Activated CD8-positive, alpha-beta memory T cell treated with anti-CD3 and anti-CD28 coated beads for 36 hours (primary cell): ENCODE measurements around the gene HEMK1. TPM values are rescaled to one million over a fixed set of nuclear protein-coding genes. Genes with fewer than 3 reads are reported as not detected.

Experiments
- CTCF ChIA-PET: fragments of 350-600 bp; sonication (Branson Sonifier 250); formaldehyde crosslinking; loops from one replicate; lab custom pipeline; 2021; ENCODE audit warnings: antibody characterized with exemption; lab: Charles Lee
- POLR2A ChIA-PET: fragments of 350-600 bp; sonication (Branson Sonifier 250); formaldehyde crosslinking; loops from one replicate; lab custom pipeline; 2021; ENCODE audit warnings: antibody characterized with exemption; lab: Charles Lee
- total RNA-seq, 2 experiments: library from RNA; stranded (reverse); gene quantifications; one replicate each; pipeline ENCODE4 v1.2.3, GENCODE V29; 2021

HEMK1 gene
- total RNA-seq, 2 experiments from 2014 or later, result 58.6 to 59.7 TPM

- ChIA-PET POLR2A (no interaction called here), CTCF (interaction anchor here (2.6 to 3.2 kb wide), 2 partner anchors 10 to 14 kb away, joined by 7 to 22 read pairs; partner anchors contain the start of gene MAPKAPK3)
These were observed 58.2 kb downstream of the HEMK1 start for GRCh38 chr3:50627407-50628051.

GRCh38 chr3:50628601-50629000, 59.3 kb downstream of the HEMK1 start:
- POLR2A ChIA-PET, result no interaction called here
- CTCF ChIA-PET, result interaction anchor here (1.1 to 3.2 kb wide), 5 partner anchors 11 to 743 kb away, joined by 3 to 22 read pairs (median 4); partner anchors contain the start of gene MAPKAPK3

- CTCF ChIA-PET, result interaction anchor here (2.9 kb wide), 1 partner anchor 15 kb away, joined by 21 read pairs; the partner anchor contains the start of gene MAPKAPK3
- POLR2A ChIA-PET, result no interaction called here
These were observed 61.1 kb downstream of the HEMK1 start for GRCh38 chr3:50630394-50630793.

- POLR2A ChIA-PET, result interaction anchor here (0.8 kb wide), 1 partner anchor 39 kb away, joined by 6 read pairs; no protein-coding TSS in a partner anchor
- CTCF ChIA-PET, result interaction anchor here (0.9 to 2.9 kb wide), 2 partner anchors 12 to 15 kb away, joined by 4 to 21 read pairs; partner anchors contain the start of gene MAPKAPK3
These were observed 61.6 kb downstream of the HEMK1 start for GRCh38 chr3:50630877-50631276.

GRCh38 chr3:50632450-50632849, 63.1 kb downstream of the HEMK1 start:
- POLR2A ChIA-PET, result interaction anchor here (0.5 to 1.0 kb wide), 3 partner anchors 9 to 304 kb away, joined by 4 to 6 read pairs (median 5); no protein-coding TSS in a partner anchor
- CTCF ChIA-PET, result interaction anchor here (0.6 to 2.9 kb wide), 4 partner anchors 8 to 90 kb away, joined by 3 to 21 read pairs (median 5); partner anchors contain the start of gene MAPKAPK3

GRCh38 chr3:50633230-50633790, 64.0 kb downstream of the HEMK1 start:
- ChIA-PET CTCF (interaction anchor here (1.0 to 2.9 kb wide), 4 partner anchors 10 to 20 kb away, joined by 5 to 21 read pairs (median 6); partner anchors contain the start of gene MAPKAPK3), POLR2A (interaction anchor here (1.0 kb wide), 2 partner anchors 10 to 25 kb away, joined by 4 to 5 read pairs; no protein-coding TSS in a partner anchor)

GRCh38 chr3:50635066-50635465, 65.7 kb downstream of the HEMK1 start:
- CTCF ChIA-PET, result interaction anchor here (0.7 to 1.9 kb wide), 2 partner anchors 18 to 20 kb away, joined by 3 to 6 read pairs; no protein-coding TSS in a partner anchor
- POLR2A ChIA-PET, result interaction anchor here (0.6 kb wide), 1 partner anchor 179 kb away, joined by 4 read pairs; no protein-coding TSS in a partner anchor

GRCh38 chr3:50637011-50637410, 67.7 kb downstream of the HEMK1 start:
- ChIA-PET CTCF (interaction anchor here (1.6 kb wide), 1 partner anchor 16 kb away, joined by 5 read pairs; no protein-coding TSS in a partner anchor), POLR2A (interaction anchor here (0.6 kb wide), 1 partner anchor 1204 kb away, joined by 3 read pairs; no protein-coding TSS in a partner anchor)

GRCh38 chr3:50637945-50638344, 68.6 kb downstream of the HEMK1 start:
- POLR2A ChIA-PET, result no interaction called here
- CTCF ChIA-PET, result no interaction called here

- ChIA-PET POLR2A (no interaction called here), CTCF (interaction anchor here (1.1 kb wide), 1 partner anchor 22 kb away, joined by 3 read pairs; the partner anchor contains the start of gene MAPKAPK3)
These were observed 69.8 kb downstream of the HEMK1 start for GRCh38 chr3:50639055-50639494.

GRCh38 chr3:50642382-50642781, 73.1 kb downstream of the HEMK1 start:
- ChIA-PET CTCF (no interaction called here), POLR2A (no interaction called here)

GRCh38 chr3:50644561-50644960, 75.2 kb downstream of the HEMK1 start:
- ChIA-PET CTCF (no interaction called here), POLR2A (no interaction called here)

GRCh38 chr3:50645378-50645777, 76.1 kb downstream of the HEMK1 start:
- ChIA-PET POLR2A (interaction anchor here (0.6 kb wide), 1 partner anchor 13 kb away, joined by 3 read pairs; no protein-coding TSS in a partner anchor), CTCF (no interaction called here)

Other genes with a start within 250 kb of the HEMK1 start
- 10 to 100 TPM; 11.7 to 11.9 TPM for gene HYAL2, start 246.8 kb upstream of the HEMK1 start, total RNA-seq
- gene TUSC2, start 241.3 kb upstream of the HEMK1 start, total RNA-seq, result 10 to 100 TPM; 33.6 TPM
- gene RASSF1, start 228.7 kb upstream of the HEMK1 start, total RNA-seq, result 10 to 100 TPM; 68.2 to 72.5 TPM
- 1 to 10 TPM; 1.6 TPM for gene ZMYND10, start 223.8 kb upstream of the HEMK1 start, total RNA-seq
- gene NPRL2, start 218.7 kb upstream of the HEMK1 start, total RNA-seq, result 10 to 100 TPM; 39.5 to 46.6 TPM
- 10 to 100 TPM; 25.8 to 28.2 TPM for gene CYB561D2, start 218.7 kb upstream of the HEMK1 start, total RNA-seq
- gene TMEM115, start 210.0 kb upstream of the HEMK1 start, total RNA-seq, result 10 to 100 TPM; 25.2 to 26.3 TPM
- under 1 TPM; 0.55 to 0.67 TPM for gene CACNA2D2, start 65.9 kb upstream of the HEMK1 start, total RNA-seq
- 10 to 100 TPM; 11.3 to 12.7 TPM for gene C3orf18, start 1.8 kb upstream of the HEMK1 start, total RNA-seq
- gene CISH, start 42.3 kb downstream of the HEMK1 start, total RNA-seq, result 100 to 1,000 TPM; 219 to 220 TPM
- 100 to 1,000 TPM; 169 to 170 TPM for gene MAPKAPK3, start 47.6 kb downstream of the HEMK1 start, total RNA-seq
- gene DOCK3, start 105.4 kb downstream of the HEMK1 start, total RNA-seq, result 1 to 10 TPM; 2.1 to 2.5 TPM